SK-N-SH (cell line): Measurements from ENCODE around the gene CHST11.

Experiments used
- CHD2 ChIP-seq: fragments of 150-350 bp; IDR thresholded peaks from 2 replicates; pipeline ENCODE4 v1.6.1; 2018; ENCODE audit warnings: low read length; ENCODE audit not compliant: partially characterized antibody
- EP300 ChIP-seq, 2 experiments: IDR thresholded peaks; 2 replicates each; pipeline versions ENCODE4 v1.4.0 to v1.6.1; 2012; ENCODE audit warnings: borderline replicate concordance in 1 of 2, low read depth in 1 of 2, low read length in 1 of 2
- FOXJ3 ChIP-seq: sonication (generic); formaldehyde crosslinking; IDR thresholded peaks from 2 replicates; pipeline ENCODE4 v1.5.1; 2020; ENCODE audit warnings: mild to moderate bottlenecking, missing genetic modification reagents
- FOXM1 ChIP-seq: IDR thresholded peaks from 2 replicates; pipeline ENCODE4 v1.4.0; 2012; ENCODE audit warnings: low read depth, mild to moderate bottlenecking
- JUND ChIP-seq: IDR thresholded peaks from 2 replicates; pipeline ENCODE4 v1.4.0; 2012
- NRF1 ChIP-seq: IDR thresholded peaks from 2 replicates; pipeline ENCODE4 v1.6.1; 2012; ENCODE audit warnings: low read depth, mild to moderate bottlenecking, low read length
- RAD21 ChIP-seq: IDR thresholded peaks from 2 replicates; pipeline ENCODE4 v1.6.1; 2012; ENCODE audit warnings: mild to moderate bottlenecking, low read length
- RCOR1 ChIP-seq: fragments of 150-350 bp; IDR thresholded peaks from 2 replicates; pipeline ENCODE4 v1.6.1; 2017; ENCODE audit warnings: antibody characterized with exemption, low read length
- RXRA ChIP-seq: IDR thresholded peaks from 2 replicates; pipeline ENCODE4 v1.4.0; 2012; ENCODE audit warnings: low read depth, mild to moderate bottlenecking, borderline replicate concordance
- SMC3 ChIP-seq: IDR thresholded peaks from 2 replicates; pipeline ENCODE4 v1.6.1; 2012; ENCODE audit warnings: low read depth, low read length, improper control_type of control experiment
- TCF12 ChIP-seq: IDR thresholded peaks from 2 replicates; pipeline ENCODE4 v1.4.0; 2012
- TF ChIP-seq, protein P1 (sequence below): fragments of 200-600 bp; sonication (generic); IDR thresholded peaks from 2 replicates; pipeline ENCODE4 v1.6.1; 2017; ENCODE audit warnings: antibody characterized with exemption, mild to moderate bottlenecking, moderate library complexity

DNA sequence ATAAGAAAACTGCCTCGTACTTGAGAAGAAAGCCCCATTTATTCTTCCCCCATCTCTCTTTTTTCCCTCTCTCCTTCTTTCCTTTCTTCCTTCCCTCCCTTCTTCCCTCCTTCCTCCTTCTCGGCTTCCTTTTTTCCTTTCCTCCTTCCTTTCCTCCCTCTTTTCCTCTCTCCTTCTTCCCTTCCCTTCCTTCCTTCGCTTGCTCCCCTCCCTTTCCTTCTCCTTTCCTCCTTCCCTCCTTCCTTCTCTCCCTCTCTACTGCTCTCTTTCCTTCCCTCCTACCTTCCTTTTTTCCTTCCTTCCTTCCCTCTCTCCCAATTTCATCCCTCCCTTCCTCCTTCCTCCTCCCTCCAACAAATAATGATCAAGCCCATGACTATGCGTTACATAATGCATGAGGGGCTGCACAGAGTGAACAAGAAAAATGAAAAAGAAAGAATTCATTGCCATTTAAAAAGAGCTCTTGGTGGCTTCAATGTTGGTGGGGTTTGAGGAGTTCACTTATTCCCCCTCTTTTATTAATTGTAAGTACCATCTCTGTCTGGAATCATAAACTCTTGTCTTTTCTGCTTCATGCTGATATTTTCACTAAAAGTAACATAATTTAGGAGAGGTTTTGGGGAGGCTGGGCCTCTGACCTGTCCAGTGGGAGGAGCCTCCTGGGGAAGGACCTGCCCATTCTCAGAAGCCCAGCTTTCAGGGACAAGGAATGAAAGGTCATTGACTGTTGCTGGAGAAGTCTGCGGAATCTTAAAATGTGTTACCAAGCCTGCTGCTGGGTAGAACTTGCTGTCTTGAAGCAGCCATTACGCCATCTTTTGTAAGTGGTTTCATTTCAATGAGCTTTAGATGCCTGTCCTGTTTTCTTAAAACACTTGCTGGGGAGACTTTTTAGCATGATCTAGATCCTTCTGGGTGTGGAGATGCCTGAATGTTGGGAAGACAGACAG lies 144.3 kb downstream of the CHST11 start:
- TF ChIP-seq RXRA (no peak), TCF12 (no peak), EP300 (IDR thresholded peaks at IDR 0.05; ENCODE audit: borderline replicate concordance in 1 of 2, low read depth in 1 of 2, low read length in 1 of 2) (no peak), FOXJ3 (no peak), JUND (no peak), NRF1 (no peak), FOXM1 (no peak), RAD21 (no peak), RCOR1 (no peak), SMC3 (no peak), CHD2 (no peak)
- TF ChIP-seq, protein P1, sequence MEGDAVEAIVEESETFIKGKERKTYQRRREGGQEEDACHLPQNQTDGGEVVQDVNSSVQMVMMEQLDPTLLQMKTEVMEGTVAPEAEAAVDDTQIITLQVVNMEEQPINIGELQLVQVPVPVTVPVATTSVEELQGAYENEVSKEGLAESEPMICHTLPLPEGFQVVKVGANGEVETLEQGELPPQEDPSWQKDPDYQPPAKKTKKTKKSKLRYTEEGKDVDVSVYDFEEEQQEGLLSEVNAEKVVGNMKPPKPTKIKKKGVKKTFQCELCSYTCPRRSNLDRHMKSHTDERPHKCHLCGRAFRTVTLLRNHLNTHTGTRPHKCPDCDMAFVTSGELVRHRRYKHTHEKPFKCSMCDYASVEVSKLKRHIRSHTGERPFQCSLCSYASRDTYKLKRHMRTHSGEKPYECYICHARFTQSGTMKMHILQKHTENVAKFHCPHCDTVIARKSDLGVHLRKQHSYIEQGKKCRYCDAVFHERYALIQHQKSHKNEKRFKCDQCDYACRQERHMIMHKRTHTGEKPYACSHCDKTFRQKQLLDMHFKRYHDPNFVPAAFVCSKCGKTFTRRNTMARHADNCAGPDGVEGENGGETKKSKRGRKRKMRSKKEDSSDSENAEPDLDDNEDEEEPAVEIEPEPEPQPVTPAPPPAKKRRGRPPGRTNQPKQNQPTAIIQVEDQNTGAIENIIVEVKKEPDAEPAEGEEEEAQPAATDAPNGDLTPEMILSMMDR, result no peak
